Neural progenitor cell (in vitro differentiated cells): ENCODE data around the gene SVOP.

Source experiments
- EZH2 ChIP-seq: fragments of 200-600 bp; sonication (generic); IDR thresholded peaks from 2 replicates; pipeline ENCODE4 v1.6.1; 2017; ENCODE audit warnings: antibody characterized with exemption, mild to moderate bottlenecking, moderate library complexity
- EZH2phosphoT487 ChIP-seq: fragments of 200-600 bp; sonication (generic); IDR thresholded peaks from 2 replicates; pipeline ENCODE4 v1.6.1; 2017; ENCODE audit warnings: antibody characterized with exemption
- TF ChIP-seq, protein P1 (sequence below): fragments of 200-600 bp; sonication (generic); IDR thresholded peaks from 2 replicates; pipeline ENCODE4 v1.5.1; 2017; ENCODE audit warnings: antibody characterized with exemption, mild to moderate bottlenecking

GRCh38 chr12:109069307-109070271 is 48.7 kb upstream of the SVOP start:
- TF ChIP-seq EZH2phosphoT487 (no peak), EZH2 (no peak)
- TF ChIP-seq, protein P1, sequence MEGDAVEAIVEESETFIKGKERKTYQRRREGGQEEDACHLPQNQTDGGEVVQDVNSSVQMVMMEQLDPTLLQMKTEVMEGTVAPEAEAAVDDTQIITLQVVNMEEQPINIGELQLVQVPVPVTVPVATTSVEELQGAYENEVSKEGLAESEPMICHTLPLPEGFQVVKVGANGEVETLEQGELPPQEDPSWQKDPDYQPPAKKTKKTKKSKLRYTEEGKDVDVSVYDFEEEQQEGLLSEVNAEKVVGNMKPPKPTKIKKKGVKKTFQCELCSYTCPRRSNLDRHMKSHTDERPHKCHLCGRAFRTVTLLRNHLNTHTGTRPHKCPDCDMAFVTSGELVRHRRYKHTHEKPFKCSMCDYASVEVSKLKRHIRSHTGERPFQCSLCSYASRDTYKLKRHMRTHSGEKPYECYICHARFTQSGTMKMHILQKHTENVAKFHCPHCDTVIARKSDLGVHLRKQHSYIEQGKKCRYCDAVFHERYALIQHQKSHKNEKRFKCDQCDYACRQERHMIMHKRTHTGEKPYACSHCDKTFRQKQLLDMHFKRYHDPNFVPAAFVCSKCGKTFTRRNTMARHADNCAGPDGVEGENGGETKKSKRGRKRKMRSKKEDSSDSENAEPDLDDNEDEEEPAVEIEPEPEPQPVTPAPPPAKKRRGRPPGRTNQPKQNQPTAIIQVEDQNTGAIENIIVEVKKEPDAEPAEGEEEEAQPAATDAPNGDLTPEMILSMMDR, result peak; percentile 22
